Upper lobe of left lung (tissue), 4 donors: ENCODE measurements around the gene CCL20.

Source experiments
- CTCF ChIP-seq, 6 experiments: fragments of 450-650 bp in 4 of 6; fragments of 200-600 bp in 2 of 6; sonication (generic) in 2 of 6; IDR thresholded peaks; one replicate each; pipeline ENCODE4 v1.5.1; 2016 to 2019; ENCODE audit warnings: antibody characterized with exemption in 6 of 6
- EP300 ChIP-seq, 4 donors: sonication (generic); formaldehyde crosslinking; IDR thresholded peaks; one replicate each; pipeline ENCODE4 v1.5.1; 2017; ENCODE audit warnings: antibody characterized with exemption in 4 of 4, control low read depth in 2 of 4
- POLR2AphosphoS5 ChIP-seq, 2 donors: sonication (generic); formaldehyde crosslinking; IDR thresholded peaks; one replicate each; pipeline ENCODE4 v1.5.1; 2017; ENCODE audit warnings: antibody characterized with exemption in 2 of 2

- TF ChIP-seq CTCF (IDR thresholded peaks at IDR 0.05) (no peak), EP300 (IDR thresholded peaks at IDR 0.05) (no peak), POLR2AphosphoS5 (IDR thresholded peaks at IDR 0.05) (no peak)
Measured at GRCh38 chr2:227826563-227826962, 12.9 kb downstream of the CCL20 start.
